ENCODE data around the gene TMEM181.
"Not testable (repeated sequence)": the region's sequence is repeated elsewhere in the genome, so short reads cannot be mapped to it uniquely, and the experiment has no call there.

GRCh38 chr6:158656986-158657385, 97.1 kb downstream of the TMEM181 start:
- not testable (repeated sequence) for TF ChIP-seq POLR2A (IDR thresholded peaks at IDR 0.05; ENCODE audit: low read depth); CTCF (IDR thresholded peaks at IDR 0.05); POLR2AphosphoS5 (IDR thresholded peaks at IDR 0.05)

All from esophagus muscularis mucosa (tissue), 3 donors.